ENCODE measurements around the gene ACTN4.
A peak's percentile ranks its signal among the peaks of the same experiment; 100 is the strongest.

ACTN4 gene

GRCh38 chr19:38642176-38642575, 5.3 kb upstream of the ACTN4 start:
- peaks cover 3 to 7% of the 10 kb centered on the region in 2 experiments for H3K4me1 ChIP-seq (ENCODE audit: control insufficient read depth in 1 of 2, insufficient read depth in 1 of 2, low read depth in 1 of 2, low read length in 1 of 2)
- TF ChIP-seq CTCF (IDR thresholded peaks at IDR 0.05) = no peak
- H3K27ac ChIP-seq = no peak overlapping the region
- no peaks in the 10 kb centered on the region for H3K36me3 ChIP-seq
- H3K27me3 ChIP-seq = no peaks in the 10 kb centered on the region
- no peaks in the 10 kb centered on the region for H3K9me3 ChIP-seq
- no peak overlapping the region for H3K4me3 ChIP-seq (ENCODE audit: low read depth in 1 of 2, low read length in 1 of 2)

GRCh38 chr19:38644719-38645118, 2.7 kb upstream of the ACTN4 start:
- Histone ChIP-seq H3K9me3 (no peaks in the 10 kb centered on the region), H3K36me3 (no peaks in the 10 kb centered on the region), H3K27me3 (no peaks in the 10 kb centered on the region), H3K4me1 (ENCODE audit: control insufficient read depth in 1 of 2, insufficient read depth in 1 of 2, low read depth in 1 of 2, low read length in 1 of 2) (peaks cover 18 to 22% of the 10 kb centered on the region in 2 experiments), H3K27ac (no peak overlapping the region), H3K4me3 (ENCODE audit: low read depth in 1 of 2, low read length in 1 of 2) (no peak overlapping the region)
- TF ChIP-seq CTCF (IDR thresholded peaks at IDR 0.05) = no peak

- peak overlapping the region; percentile 91 to 94 for H3K4me3 ChIP-seq (ENCODE audit: low read depth in 1 of 2, low read length in 1 of 2)
- peaks cover 53 to 57% of the 10 kb centered on the region in 2 experiments for H3K4me1 ChIP-seq (ENCODE audit: control insufficient read depth in 1 of 2, insufficient read depth in 1 of 2, low read depth in 1 of 2, low read length in 1 of 2)
- no peaks in the 10 kb centered on the region for H3K27me3 ChIP-seq
- H3K9me3 ChIP-seq = no peaks in the 10 kb centered on the region
- no peak for TF ChIP-seq CTCF (IDR thresholded peaks at IDR 0.05)
- no peaks in the 10 kb centered on the region for H3K36me3 ChIP-seq
- peak overlapping the region; percentile 91 for H3K27ac ChIP-seq
Measured at GRCh38 chr19:38647966-38648768, 718 bp downstream of the ACTN4 start.

- Histone ChIP-seq H3K36me3 (no peaks in the 10 kb centered on the region), H3K4me3 (ENCODE audit: low read depth in 1 of 2, low read length in 1 of 2) (peak overlapping the region; percentile 91 to 94), H3K4me1 (ENCODE audit: control insufficient read depth in 1 of 2, insufficient read depth in 1 of 2, low read depth in 1 of 2, low read length in 1 of 2) (peaks cover 59 to 64% of the 10 kb centered on the region in 2 experiments), H3K27ac (peak overlapping the region; percentile 91), H3K9me3 (no peaks in the 10 kb centered on the region), H3K27me3 (no peaks in the 10 kb centered on the region)
- no peak for TF ChIP-seq CTCF (IDR thresholded peaks at IDR 0.05)
Measured at GRCh38 chr19:38648769-38649304, 1.4 kb downstream of the ACTN4 start.

GRCh38 chr19:38649305-38650171, 2.1 kb downstream of the ACTN4 start:
- no peaks in the 10 kb centered on the region for H3K9me3 ChIP-seq
- no peaks in the 10 kb centered on the region for H3K36me3 ChIP-seq
- H3K4me1 ChIP-seq (ENCODE audit: control insufficient read depth in 1 of 2, insufficient read depth in 1 of 2, low read depth in 1 of 2, low read length in 1 of 2) = peaks cover 63 to 71% of the 10 kb centered on the region in 2 experiments
- no peaks in the 10 kb centered on the region for H3K27me3 ChIP-seq
- H3K27ac ChIP-seq = peak overlapping the region; percentile 91
- H3K4me3 ChIP-seq (ENCODE audit: low read depth in 1 of 2, low read length in 1 of 2) = peak overlapping the region; percentile 91 to 94
- no peak for TF ChIP-seq CTCF (IDR thresholded peaks at IDR 0.05)
